ENCODE data around the gene ATP9A. TPM values are rescaled to one million over a fixed set of nuclear protein-coding genes. Genes with fewer than 3 reads are reported as not detected.
A peak's percentile ranks its signal among the peaks of the same experiment; 100 is the strongest.

ATP9A gene
- total and polyA plus RNA-seq, 10 of the 15 experiments (the other 5 are each of a cell fraction or from before 2014, with no cell fraction given), result 0.03 to 0.81 (median 0.14) TPM

- FAIRE-seq, result no peak
- Histone ChIP-seq H3K4me2 (ENCODE audit: control insufficient read depth, insufficient read depth) (no peak overlapping the region), H3K27ac (ENCODE audit: control insufficient read depth, insufficient read depth) (no peak overlapping the region), H3K9ac (ENCODE audit: control insufficient read depth, insufficient read depth, low read length) (no peak overlapping the region), H4K20me1 (ENCODE audit: control insufficient read depth, insufficient read depth) (no peaks in the 10 kb centered on the region), H3K4me1 (ENCODE audit: control insufficient read depth, insufficient read depth, low read length) (no peaks in the 10 kb centered on the region), H3K79me2 (ENCODE audit: control insufficient read depth, insufficient read depth, low read length) (no peaks in the 10 kb centered on the region), H3K27me3 (replicated peaks in 1 of 2; ENCODE audit: control insufficient read depth in 2 of 2, insufficient read depth in 2 of 2, low read length in 1 of 2) (peaks cover 0 to 3% of the 10 kb centered on the region in 2 experiments; a peak in 1 of 4 replicates), H2AFZ (ENCODE audit: control insufficient read depth, low read depth, low read length) (no peak overlapping the region), H3K9me3 (replicated peaks; ENCODE audit: control insufficient read depth, insufficient read depth, low read length) (no peaks in the 10 kb centered on the region), H3K36me3 (ENCODE audit: control insufficient read depth in 2 of 2, insufficient read depth in 2 of 2, low read length in 1 of 2) (no peaks in the 10 kb centered on the region), H3K4me3 (no peak overlapping the region)
- ChIA-PET SMC1A (ENCODE audit: uncharacterized antibody, unreplicated experiment) (no interaction called here), CTCF (interaction anchor here (1.2 kb wide), 1 partner anchor 377 kb away, joined by 3 read pairs; no protein-coding TSS in a partner anchor), POLR2A (no interaction called here), RAD21 (ENCODE audit: unreplicated experiment) (no interaction called here)
- BruUV-seq (replicated peaks), result no TSS peak
- intact Hi-C loops (cut with micrococcal nuclease; ENCODE audit: unreplicated experiment) (loop anchor here (10.0 kb wide), 1 partner anchor 261 kb away; no protein-coding TSS in a partner anchor), in situ Hi-C loops (cut with MboI) (no loop called here)
- DNase-seq (ENCODE audit: low read depth, low spot score), result no peak
- WGBS (ENCODE audit: insufficient coverage, insufficient replicate concordance, low lambda C conversion rate, missing lambda C conversion rate), result 37% methylated on average over 8 of the region's 8 CpGs
- peak; percentile 41 for ATAC-seq
- TF ChIP-seq EGR1 (IDR thresholded peaks at IDR 0.05; ENCODE audit: borderline replicate concordance in 1 of 2, low read depth in 2 of 2, low read length in 2 of 2) (no peak), POLR2AphosphoS2 (IDR thresholded peaks at IDR 0.05; ENCODE audit: low read depth, low read length) (no peak), IRF5 (IDR thresholded peaks at IDR 0.05; ENCODE audit: borderline replicate concordance) (no peak), MEF2A (IDR thresholded peaks at IDR 0.05; ENCODE audit: insufficient read depth, low read depth, low read length) (no peak), RFX5 (IDR thresholded peaks at IDR 0.05; ENCODE audit: low read depth, low read length) (no peak), RCOR1 (conservative IDR thresholded peaks at IDR 0.05; ENCODE audit: low read depth, low read length) (no peak), YBX1 (IDR thresholded peaks at IDR 0.05) (no peak), E2F8 (IDR thresholded peaks at IDR 0.05; ENCODE audit: low read depth, partially characterized antibody) (no peak), NR2C2 (IDR thresholded peaks at IDR 0.05; ENCODE audit: borderline replicate concordance, control insufficient read depth, insufficient read length, low read depth) (no peak), SMAD5 (IDR thresholded peaks at IDR 0.05; ENCODE audit: low read depth) (no peak), NKRF (conservative IDR thresholded peaks at IDR 0.05) (no peak), STAT1 (conservative IDR thresholded peaks at IDR 0.05) (no peak), IRF4 (IDR thresholded peaks at IDR 0.05; ENCODE audit: low read depth, low read length) (no peak), CBX3 (IDR thresholded peaks at IDR 0.05; ENCODE audit: borderline replicate concordance, low read depth) (no peak)
Measured at GRCh38 chr20:51703400-51704287, 64.5 kb downstream of the ATP9A start.

All from GM12878 (cell line).